H9 (cell line): Measurements from ENCODE around the gene PRUNE1. TPM values are rescaled to one million over a fixed set of nuclear protein-coding genes. Genes with fewer than 3 reads are reported as not detected.
A peak's percentile ranks its signal among the peaks of the same experiment; 100 is the strongest.

Experiments
- DNase-seq: peaks from one replicate; pipeline ENCODE4 v3.0.0-alpha.2; 2017
- H2AFZ ChIP-seq: one replicate; pipeline ENCODE4 v1.6.1; 2013; ENCODE audit warnings: mild to moderate bottlenecking, low read length, control low read depth, moderate library complexity
- H2AK5ac ChIP-seq: 2 replicates; pipeline ENCODE4 v1.6.1; 2013; ENCODE audit warnings: low read length, control low read depth, mixed read lengths; ENCODE audit not compliant: insufficient read length
- H2BK120ac ChIP-seq: one replicate; pipeline ENCODE4 v1.6.1; 2013; ENCODE audit warnings: low read depth, mild to moderate bottlenecking, low read length, control low read depth, inconsistent platforms; ENCODE audit not compliant: poor library complexity, severe bottlenecking
- H2BK12ac ChIP-seq: 2 replicates; pipeline ENCODE4 v1.6.1; 2013; ENCODE audit warnings: low read length, control low read depth, mixed read lengths, low read depth; ENCODE audit not compliant: insufficient read length
- H2BK15ac ChIP-seq: 2 replicates; pipeline ENCODE4 v1.6.1; 2013; ENCODE audit warnings: low read depth, low read length, control low read depth
- H2BK20ac ChIP-seq: one replicate; pipeline ENCODE4 v1.6.1; 2013; ENCODE audit warnings: low read depth, mild to moderate bottlenecking, low read length, control low read depth, inconsistent platforms; ENCODE audit not compliant: poor library complexity, severe bottlenecking
- H2BK5ac ChIP-seq: 2 replicates; pipeline ENCODE4 v1.6.1; 2013; ENCODE audit warnings: low read length, control low read depth, mixed read lengths; ENCODE audit not compliant: insufficient read length
- H3K14ac ChIP-seq: 2 replicates; pipeline ENCODE4 v1.6.1; 2013; ENCODE audit warnings: low read length, control low read depth; ENCODE audit not compliant: insufficient read depth
- H3K18ac ChIP-seq: 2 replicates; pipeline ENCODE4 v1.6.1; 2013; ENCODE audit warnings: low read depth, mild to moderate bottlenecking, mixed read lengths, low read length, control low read depth; ENCODE audit not compliant: insufficient read length
- H3K23ac ChIP-seq: 2 replicates; pipeline ENCODE4 v1.6.1; 2013; ENCODE audit warnings: low read length, control low read depth, mixed read lengths, low read depth; ENCODE audit not compliant: insufficient read length
- H3K23me2 ChIP-seq: 2 replicates; pipeline ENCODE4 v1.6.1; 2013; ENCODE audit warnings: low read depth, mild to moderate bottlenecking, mixed read lengths, low read length, control low read depth; ENCODE audit not compliant: insufficient read length, poor library complexity, severe bottlenecking
- H3K27ac ChIP-seq: 2 replicates; pipeline ENCODE4 v1.5.1; 2013; ENCODE audit warnings: low read length, control low read depth, mixed read lengths, low read depth; ENCODE audit not compliant: insufficient read length
- H3K27me3 ChIP-seq: 2 replicates; pipeline ENCODE4 v1.6.1; 2013; ENCODE audit warnings: low read length, control low read depth, inconsistent platforms; ENCODE audit not compliant: insufficient read depth
- H3K4ac ChIP-seq: 2 replicates; pipeline ENCODE4 v1.6.1; 2013; ENCODE audit warnings: low read depth, mild to moderate bottlenecking, control low read depth, inconsistent platforms, low read length, moderate library complexity
- H3K4me1 ChIP-seq: 2 replicates; pipeline ENCODE4 v1.6.1; 2013; ENCODE audit warnings: low read length, control low read depth, inconsistent platforms; ENCODE audit not compliant: insufficient read depth
- H3K4me2 ChIP-seq: 2 replicates; pipeline ENCODE4 v1.6.1; 2013; ENCODE audit warnings: low read length, control low read depth, mixed read lengths; ENCODE audit not compliant: insufficient read length, insufficient read depth
- H3K56ac ChIP-seq: 2 replicates; pipeline ENCODE4 v1.6.1; 2013; ENCODE audit warnings: low read depth, mild to moderate bottlenecking, mixed read lengths, low read length, control low read depth; ENCODE audit not compliant: insufficient read length
- H3K79me1 ChIP-seq: 2 replicates; pipeline ENCODE4 v1.6.1; 2013; ENCODE audit warnings: low read depth, mild to moderate bottlenecking, moderate library complexity, low read length, control low read depth, inconsistent platforms; ENCODE audit not compliant: insufficient read depth, poor library complexity, severe bottlenecking
- H3K79me2 ChIP-seq: 2 replicates; pipeline ENCODE4 v1.6.1; 2013; ENCODE audit warnings: low read length, control low read depth, inconsistent platforms; ENCODE audit not compliant: insufficient read depth
- H3K9ac ChIP-seq: 2 replicates; pipeline ENCODE4 v1.6.1; 2013; ENCODE audit warnings: low read length, control low read depth, mixed read lengths; ENCODE audit not compliant: insufficient read length; ENCODE audit errors: extremely low read depth
- H3K9me3 ChIP-seq: one replicate; pipeline ENCODE4 v1.6.1; 2013; ENCODE audit warnings: low read depth, low read length, inconsistent platforms; ENCODE audit not compliant: control insufficient read depth
- H3T11ph ChIP-seq: one replicate; pipeline ENCODE4 v1.6.1; 2013; ENCODE audit warnings: mild to moderate bottlenecking, low read length, control low read depth, inconsistent platforms
- H4K20me1 ChIP-seq: one replicate; pipeline ENCODE4 v1.6.1; 2013; ENCODE audit not compliant: control insufficient read depth, insufficient read length, insufficient read depth
- H4K5ac ChIP-seq: 2 replicates; pipeline ENCODE4 v1.6.1; 2013; ENCODE audit warnings: low read depth, mild to moderate bottlenecking, mixed read lengths, low read length, control low read depth; ENCODE audit not compliant: insufficient read length
- H4K8ac ChIP-seq: replicated peaks from 2 replicates; pipeline ENCODE4 v1.6.1; 2013; ENCODE audit warnings: low read length, control low read depth, mixed read lengths, low read depth; ENCODE audit not compliant: insufficient read length
- H4K91ac ChIP-seq: 2 replicates; pipeline ENCODE4 v1.6.1; 2013; ENCODE audit warnings: low read depth, mild to moderate bottlenecking, moderate library complexity, mixed read lengths, low read length, control low read depth; ENCODE audit not compliant: insufficient read length
- H3K27ac Mint-ChIP-seq, 3 experiments: 2 replicates in 2 of 3; 3 replicates in 1 of 3; pipeline ENCODE4 v1.8.0; 2020 to 2021; ENCODE audit warnings: mixed read lengths in 3 of 3, mild to moderate bottlenecking in 1 of 3, moderate library complexity in 1 of 3
- H3K27me3 Mint-ChIP-seq: 2 replicates; pipeline ENCODE4 v1.8.0; 2021; ENCODE audit warnings: low read depth, mild to moderate bottlenecking, moderate library complexity, mixed read lengths
- H3K36me3 Mint-ChIP-seq, 3 experiments: 2 replicates in 2 of 3; 3 replicates in 1 of 3; pipeline ENCODE4 v1.8.0; 2020 to 2021; ENCODE audit warnings: low read depth in 3 of 3, mixed read lengths in 3 of 3; ENCODE audit not compliant: insufficient read depth in 1 of 3
- H3K4me1 Mint-ChIP-seq, 2 experiments: 2 replicates each; pipeline ENCODE4 v1.8.0; 2020; ENCODE audit warnings: mixed read lengths in 2 of 2
- H3K4me3 Mint-ChIP-seq, 2 experiments: 2 replicates in 1 of 2; 3 replicates in 1 of 2; pipeline ENCODE4 v1.8.0; 2020 to 2021; ENCODE audit warnings: mild to moderate bottlenecking in 2 of 2, mixed read lengths in 2 of 2, moderate library complexity in 1 of 2
- H3K9me3 Mint-ChIP-seq, 2 experiments: 2 replicates in 1 of 2; 3 replicates in 1 of 2; pipeline ENCODE4 v1.8.0; 2020; ENCODE audit warnings: mild to moderate bottlenecking in 2 of 2, mixed read lengths in 2 of 2, moderate library complexity in 1 of 2
- total RNA-seq: library from RNA; stranded (reverse); gene quantifications from 2 replicates; pipeline ENCODE4 v1.2.1, GENCODE V29; 2021
- TF ChIP-seq, protein P1 (sequence below): fragments of 200-600 bp; sonication (generic); conservative IDR thresholded peaks from 3 replicates; pipeline ENCODE4 v1.8.0; 2021; ENCODE audit warnings: antibody characterized with exemption, mild to moderate bottlenecking

PRUNE1 gene
- total RNA-seq, 1 experiment from 2014 or later: 22.3 TPM

DNA sequence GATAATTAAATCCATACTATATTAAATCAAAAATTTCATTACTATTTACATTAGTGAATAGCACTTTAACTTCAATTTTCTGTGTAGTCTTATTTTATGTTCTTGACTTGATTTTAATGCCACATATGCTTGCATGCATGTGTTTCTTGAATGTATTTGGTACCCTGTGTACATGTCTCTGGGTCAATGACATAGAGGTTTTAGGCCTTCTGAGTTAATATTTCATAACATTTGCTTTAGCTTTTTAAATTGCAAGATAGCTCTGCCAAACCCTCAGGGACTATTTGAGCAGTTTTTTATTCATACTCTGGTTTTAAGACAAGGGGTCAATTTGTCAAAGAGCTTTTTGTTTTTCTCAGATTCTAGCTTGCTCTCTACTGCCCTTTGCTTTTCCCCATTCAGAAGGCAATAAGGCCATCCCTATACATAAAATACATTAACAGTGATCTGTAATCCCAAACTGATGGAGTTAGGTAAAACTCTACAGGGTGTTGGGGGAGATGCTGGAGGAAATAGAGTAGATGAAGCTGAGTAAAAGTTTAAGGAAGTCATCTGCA is 56.9 kb downstream of the PRUNE1 start:
- H3K23ac ChIP-seq: no peak overlapping the region
- H3K27ac Mint-ChIP-seq: peak overlapping the region in 2 of 3 experiments; percentile 1 to 61; a peak in 2 of 7 replicates
- no peak overlapping the region for H2BK20ac ChIP-seq
- H2AK5ac ChIP-seq: no peak overlapping the region
- no peak overlapping the region for H2BK12ac ChIP-seq
- H3K4me1 Mint-ChIP-seq: peaks cover 32 to 35% of the 10 kb centered on the region in 2 experiments
- H3T11ph ChIP-seq: no peak overlapping the region
- H3K9me3 Mint-ChIP-seq: no peaks in the 10 kb centered on the region
- no peak overlapping the region for H3K4me2 ChIP-seq
- DNase-seq: no peak
- H3K9me3 ChIP-seq: no peaks in the 10 kb centered on the region
- no peak overlapping the region for H3K4me3 Mint-ChIP-seq
- no peak overlapping the region for H2BK15ac ChIP-seq
- H3K27me3 Mint-ChIP-seq: no peaks in the 10 kb centered on the region
- H3K27ac ChIP-seq: no peak overlapping the region
- no peaks in the 10 kb centered on the region for H3K27me3 ChIP-seq
- H4K5ac ChIP-seq: no peak overlapping the region
- peaks cover 2% of the 10 kb centered on the region for H3K23me2 ChIP-seq
- no peak overlapping the region for H2BK120ac ChIP-seq
- no peak overlapping the region for H2BK5ac ChIP-seq
- H4K8ac ChIP-seq: no peak overlapping the region
- no peaks in the 10 kb centered on the region for H3K79me1 ChIP-seq
- H3K36me3 Mint-ChIP-seq: peaks cover 15 to 26% (median 25%) of the 10 kb centered on the region in 3 experiments; a peak in 6 of 7 replicates
- H2AFZ ChIP-seq: no peak overlapping the region
- no peak overlapping the region for H3K56ac ChIP-seq
- H3K4me1 ChIP-seq: no peaks in the 10 kb centered on the region
- no peak overlapping the region for H3K18ac ChIP-seq
- TF ChIP-seq, protein P1, sequence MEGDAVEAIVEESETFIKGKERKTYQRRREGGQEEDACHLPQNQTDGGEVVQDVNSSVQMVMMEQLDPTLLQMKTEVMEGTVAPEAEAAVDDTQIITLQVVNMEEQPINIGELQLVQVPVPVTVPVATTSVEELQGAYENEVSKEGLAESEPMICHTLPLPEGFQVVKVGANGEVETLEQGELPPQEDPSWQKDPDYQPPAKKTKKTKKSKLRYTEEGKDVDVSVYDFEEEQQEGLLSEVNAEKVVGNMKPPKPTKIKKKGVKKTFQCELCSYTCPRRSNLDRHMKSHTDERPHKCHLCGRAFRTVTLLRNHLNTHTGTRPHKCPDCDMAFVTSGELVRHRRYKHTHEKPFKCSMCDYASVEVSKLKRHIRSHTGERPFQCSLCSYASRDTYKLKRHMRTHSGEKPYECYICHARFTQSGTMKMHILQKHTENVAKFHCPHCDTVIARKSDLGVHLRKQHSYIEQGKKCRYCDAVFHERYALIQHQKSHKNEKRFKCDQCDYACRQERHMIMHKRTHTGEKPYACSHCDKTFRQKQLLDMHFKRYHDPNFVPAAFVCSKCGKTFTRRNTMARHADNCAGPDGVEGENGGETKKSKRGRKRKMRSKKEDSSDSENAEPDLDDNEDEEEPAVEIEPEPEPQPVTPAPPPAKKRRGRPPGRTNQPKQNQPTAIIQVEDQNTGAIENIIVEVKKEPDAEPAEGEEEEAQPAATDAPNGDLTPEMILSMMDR: no peak
- H3K14ac ChIP-seq: no peak overlapping the region
- no peak overlapping the region for H4K91ac ChIP-seq
- peaks cover 15% of the 10 kb centered on the region; the same call in 1 of the 2 replicates for H3K79me2 ChIP-seq
- no peaks in the 10 kb centered on the region for H4K20me1 ChIP-seq
- H3K9ac ChIP-seq: no peak overlapping the region
- no peak overlapping the region for H3K4ac ChIP-seq
